HCT116 (cell line): ENCODE data around the gene EPPIN. TPM values are rescaled to one million over a fixed set of nuclear protein-coding genes. Genes with fewer than 3 reads are reported as not detected.

Source experiments
- ATAC-seq: fragments of 200-7000 bp; cut with Tn5 transposase; 2 replicates; pipeline ENCODE4 v1.9.1; 2020; ENCODE audit warnings: mild to moderate bottlenecking, moderate library complexity
- BruUV-seq: library from RNA; stranded (reverse); fragments of 400-500 nt; replicated peaks from 2 replicates; lab custom pipeline; 2021; lab: Mats Ljungman, UMichigan
- CTCF ChIA-PET: fragments of 300-600 bp; sonication (Branson Sonifier 250); formaldehyde crosslinking; loops from one replicate; lab custom pipeline; 2021; ENCODE audit warnings: antibody characterized with exemption; lab: Charles Lee
- POLR2A ChIA-PET: fragments of 300-600, 350-600 bp; sonication (Branson Sonifier 250); formaldehyde crosslinking; loops from one replicate; lab custom pipeline; 2021; ENCODE audit warnings: antibody characterized with exemption; lab: Charles Lee
- RAD21 ChIA-PET, 2 experiments: fragments of 300-600 bp; sonication (Branson Sonifier 250); formaldehyde crosslinking; loops; one replicate each; lab custom pipeline; 2023; ENCODE audit warnings: low total read pairs in 2 of 2; ENCODE audit not compliant: uncharacterized antibody in 2 of 2, unreplicated experiment in 2 of 2, low non-redundant PET in 1 of 2; lab: Charles Lee
- DNase-seq: peaks from one replicate; pipeline ENCODE4 v3.0.0-alpha.2; 2010; ENCODE audit warnings: low read depth, low spot score
- H2AFZ ChIP-seq: fragments of 200-600 bp; shearing (Covaris generic), sonication (generic); 2 replicates; pipeline ENCODE4 v1.6.1; 2017; ENCODE audit warnings: low read depth, mixed run types, mixed read lengths, antibody characterized with exemption, low read length; ENCODE audit not compliant: poor library complexity, severe bottlenecking
- H3K27ac ChIP-seq: 2 replicates; pipeline ENCODE4 v1.5.1; 2012; ENCODE audit warnings: low read depth, low read length
- H3K27me3 ChIP-seq: fragments of 200-600 bp; sonication (generic); 2 replicates; pipeline ENCODE4 v1.6.1; 2016; ENCODE audit warnings: mixed run types, low read length, mixed read lengths; ENCODE audit not compliant: insufficient read depth
- H3K36me3 ChIP-seq, 2 experiments: fragments of 200-500 bp in 1 of 2; fragments of 200-600 bp in 1 of 2; sonication (Bioruptor generic) in 1 of 2; sonication (generic) in 1 of 2; 2 replicates each; pipeline versions ENCODE4 v1.5.1 to v1.6.1; 2014 to 2016; ENCODE audit warnings: low read length in 2 of 2, inconsistent platforms in 1 of 2, mixed read lengths in 1 of 2, mixed run types in 1 of 2; ENCODE audit not compliant: insufficient read depth in 2 of 2, control insufficient read depth in 1 of 2
- H3K4me1 ChIP-seq, 2 experiments: fragments of 200-600 bp in 1 of 2; sonication (generic) in 1 of 2; 2 replicates each; pipeline versions ENCODE4 v1.5.1 to v1.6.1; 2012 to 2017; ENCODE audit warnings: low read length in 2 of 2, inconsistent platforms in 1 of 2, mild to moderate bottlenecking in 1 of 2, mixed read lengths in 1 of 2, mixed run types in 1 of 2, moderate library complexity in 1 of 2; ENCODE audit not compliant: insufficient read depth in 2 of 2, control insufficient read depth in 1 of 2
- H3K4me2 ChIP-seq: fragments of 200-600 bp; sonication (generic); 2 replicates; pipeline ENCODE4 v1.6.1; 2017; ENCODE audit warnings: mixed run types, low read length, mixed read lengths
- H3K4me3 ChIP-seq, 2 experiments: fragments of 200-600 bp in 1 of 2; sonication (generic) in 1 of 2; replicated peaks in 1 of 2; 2 replicates each; pipeline ENCODE4 v1.5.1; 2011 to 2016; ENCODE audit warnings: low read length in 2 of 2, control low read depth in 1 of 2, low read depth in 1 of 2, mild to moderate bottlenecking in 1 of 2, mixed read lengths in 1 of 2, mixed run types in 1 of 2
- H3K79me2 ChIP-seq: fragments of 200-600 bp; sonication (generic); 2 replicates; pipeline ENCODE4 v1.6.1; 2017; ENCODE audit warnings: mild to moderate bottlenecking, mixed run types, low read length, moderate library complexity, mixed read lengths; ENCODE audit not compliant: insufficient read depth
- H3K9ac ChIP-seq: fragments of 200-600 bp; sonication (generic); 2 replicates; pipeline ENCODE4 v1.6.1; 2016; ENCODE audit warnings: low read length, mixed read lengths
- H3K9me2 ChIP-seq: fragments of 200-600 bp; sonication (generic), shearing (Covaris generic); 2 replicates; pipeline ENCODE4 v1.6.1; 2017; ENCODE audit warnings: mixed run types, mild to moderate bottlenecking, moderate library complexity; ENCODE audit not compliant: insufficient read depth
- H3K9me3 ChIP-seq, 2 experiments: fragments of 200-500 bp in 1 of 2; fragments of 200-600 bp in 1 of 2; sonication (Bioruptor generic) in 1 of 2; sonication (generic) in 1 of 2; 2 replicates each; pipeline ENCODE4 v1.6.1; 2014 to 2017; ENCODE audit warnings: low read length in 2 of 2, mixed read lengths in 2 of 2, inconsistent platforms in 1 of 2, low read depth in 1 of 2, mild to moderate bottlenecking in 1 of 2, mixed run types in 1 of 2, moderate library complexity in 1 of 2; ENCODE audit not compliant: control insufficient read depth in 1 of 2, insufficient read depth in 1 of 2
- H4K20me1 ChIP-seq: fragments of 200-600 bp; sonication (generic), shearing (Covaris generic); 2 replicates; pipeline ENCODE4 v1.6.1; 2017; ENCODE audit warnings: mixed run types, mild to moderate bottlenecking, moderate library complexity; ENCODE audit not compliant: insufficient read depth
- CEBPB ChIP-seq: IDR thresholded peaks from 2 replicates; pipeline ENCODE4 v1.6.1; 2012; ENCODE audit warnings: low read depth
- EGR1 ChIP-seq: IDR thresholded peaks from 2 replicates; pipeline ENCODE4 v1.6.1; 2012; ENCODE audit warnings: low read depth
- ELF1 ChIP-seq: IDR thresholded peaks from 2 replicates; pipeline ENCODE4 v1.6.1; 2012; ENCODE audit warnings: low read depth, borderline replicate concordance
- EZH2 ChIP-seq: fragments of 200-600 bp; sonication (generic); IDR thresholded peaks from 2 replicates; pipeline ENCODE4 v1.6.1; 2017; ENCODE audit warnings: antibody characterized with exemption, mixed run types
- EZH2phosphoT487 ChIP-seq: fragments of 200-600 bp; IDR thresholded peaks from 2 replicates; pipeline ENCODE4 v1.6.1; 2018; ENCODE audit warnings: antibody characterized with exemption, borderline replicate concordance
- FOSL1 ChIP-seq: IDR thresholded peaks from 2 replicates; pipeline ENCODE4 v1.6.1; 2012; ENCODE audit warnings: low read depth
- JUND ChIP-seq: IDR thresholded peaks from 2 replicates; pipeline ENCODE4 v1.6.1; 2012
- POLR2A ChIP-seq: IDR thresholded peaks from 2 replicates; pipeline ENCODE4 v1.7.0; 2011; ENCODE audit warnings: borderline replicate concordance; ENCODE audit not compliant: insufficient read depth, insufficient read length; ENCODE audit errors: extremely low read depth
- POLR2AphosphoS5 ChIP-seq: IDR thresholded peaks from 2 replicates; pipeline ENCODE4 v1.6.1; 2011; ENCODE audit warnings: mild to moderate bottlenecking, low read depth, low read length, moderate library complexity
- RAD21 ChIP-seq: IDR thresholded peaks from 2 replicates; pipeline ENCODE4 v1.6.1; 2012; ENCODE audit warnings: low read depth, mild to moderate bottlenecking
- SIN3A ChIP-seq: IDR thresholded peaks from 2 replicates; pipeline ENCODE4 v1.6.1; 2012; ENCODE audit warnings: low read depth
- SP1 ChIP-seq: IDR thresholded peaks from 2 replicates; pipeline ENCODE4 v1.6.1; 2012; ENCODE audit warnings: low read depth
- SRF ChIP-seq: IDR thresholded peaks from 2 replicates; pipeline ENCODE4 v1.6.1; 2012; ENCODE audit warnings: low read depth
- YY1 ChIP-seq: IDR thresholded peaks from 2 replicates; pipeline ENCODE4 v1.6.1; 2011; ENCODE audit warnings: low read length, low read depth, moderate library complexity, mild to moderate bottlenecking; ENCODE audit not compliant: insufficient replicate concordance; ENCODE audit errors: extremely low read depth
- intact Hi-C: fragments of 100-400 bp; cut with micrococcal nuclease; formaldehyde crosslinking; loops from 2 replicates; pipeline ENCODE4 v1.10.0; 2022
- total RNA-seq: library from RNA; stranded (reverse); gene quantifications from one replicate; pipeline ENCODE4 v1.2.1, GENCODE V29; 2021; ENCODE audit not compliant: unreplicated experiment
- TF ChIP-seq, protein P1 (sequence below): IDR thresholded peaks from 2 replicates; pipeline ENCODE4 v1.6.1; 2012
- TF ChIP-seq, protein P2 (sequence below): IDR thresholded peaks from 2 replicates; pipeline ENCODE4 v1.6.1; 2011; ENCODE audit warnings: mild to moderate bottlenecking, low read length, moderate library complexity; ENCODE audit not compliant: insufficient replicate concordance; ENCODE audit errors: extremely low read depth
- TF ChIP-seq, protein P3 (sequence below): IDR thresholded peaks from 2 replicates; pipeline ENCODE4 v1.6.1; 2012
- TF ChIP-seq, protein P4 (sequence below): IDR thresholded peaks from 2 replicates; pipeline ENCODE4 v1.6.1; 2012; ENCODE audit warnings: low read depth

EPPIN gene
- total RNA-seq, 1 experiment from 2014 or later = not detected

DNA sequence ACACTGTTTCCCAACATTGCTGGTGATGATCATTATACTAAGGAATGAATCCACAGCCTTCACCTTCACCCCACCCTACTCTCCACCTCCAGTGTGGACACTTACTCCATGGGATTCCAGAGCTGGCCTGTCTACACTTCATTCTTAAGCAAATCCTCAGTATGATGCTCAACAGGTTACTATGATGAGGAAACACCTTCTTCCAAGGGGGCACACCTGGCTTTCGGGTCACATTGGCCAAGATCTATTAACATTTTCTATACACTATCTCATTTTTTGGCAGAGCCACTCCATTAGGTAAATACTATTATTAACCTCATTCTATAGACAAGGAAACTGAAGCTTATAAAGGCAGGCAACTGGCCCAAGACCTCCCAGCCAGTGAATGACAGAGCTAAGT is 8.0 kb upstream of the EPPIN start:
- ChIA-PET CTCF (no interaction called here), RAD21 (no interaction called here), POLR2A (no interaction called here)
- H3K9me3 ChIP-seq = no peaks in the 10 kb centered on the region
- peaks cover 7% of the 10 kb centered on the region for H3K27me3 ChIP-seq
- intact Hi-C loops = no loop called here
- no peaks in the 10 kb centered on the region for H3K79me2 ChIP-seq
- H3K27ac ChIP-seq = no peak overlapping the region
- H3K9ac ChIP-seq = no peak overlapping the region
- no peak for ATAC-seq
- H3K9me2 ChIP-seq = no peaks in the 10 kb centered on the region
- H3K4me1 ChIP-seq = no peaks in the 10 kb centered on the region
- H4K20me1 ChIP-seq = no peaks in the 10 kb centered on the region
- no peaks in the 10 kb centered on the region for H3K36me3 ChIP-seq
- no peak overlapping the region for H2AFZ ChIP-seq
- no peak overlapping the region for H3K4me3 ChIP-seq
- TF ChIP-seq, protein P1, sequence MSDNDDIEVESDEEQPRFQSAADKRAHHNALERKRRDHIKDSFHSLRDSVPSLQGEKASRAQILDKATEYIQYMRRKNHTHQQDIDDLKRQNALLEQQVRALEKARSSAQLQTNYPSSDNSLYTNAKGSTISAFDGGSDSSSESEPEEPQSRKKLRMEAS = no peak
- TF ChIP-seq, protein P2, sequence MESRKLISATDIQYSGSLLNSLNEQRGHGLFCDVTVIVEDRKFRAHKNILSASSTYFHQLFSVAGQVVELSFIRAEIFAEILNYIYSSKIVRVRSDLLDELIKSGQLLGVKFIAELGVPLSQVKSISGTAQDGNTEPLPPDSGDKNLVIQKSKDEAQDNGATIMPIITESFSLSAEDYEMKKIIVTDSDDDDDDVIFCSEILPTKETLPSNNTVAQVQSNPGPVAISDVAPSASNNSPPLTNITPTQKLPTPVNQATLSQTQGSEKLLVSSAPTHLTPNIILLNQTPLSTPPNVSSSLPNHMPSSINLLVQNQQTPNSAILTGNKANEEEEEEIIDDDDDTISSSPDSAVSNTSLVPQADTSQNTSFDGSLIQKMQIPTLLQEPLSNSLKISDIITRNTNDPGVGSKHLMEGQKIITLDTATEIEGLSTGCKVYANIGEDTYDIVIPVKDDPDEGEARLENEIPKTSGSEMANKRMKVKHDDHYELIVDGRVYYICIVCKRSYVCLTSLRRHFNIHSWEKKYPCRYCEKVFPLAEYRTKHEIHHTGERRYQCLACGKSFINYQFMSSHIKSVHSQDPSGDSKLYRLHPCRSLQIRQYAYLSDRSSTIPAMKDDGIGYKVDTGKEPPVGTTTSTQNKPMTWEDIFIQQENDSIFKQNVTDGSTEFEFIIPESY = no peak
- TF ChIP-seq SP1 (no peak), FOSL1 (no peak), EGR1 (no peak), ELF1 (no peak), CEBPB (no peak), EZH2phosphoT487 (no peak), POLR2AphosphoS5 (no peak), JUND (no peak), RAD21 (no peak), POLR2A (no peak), SIN3A (no peak), SRF (no peak), YY1 (no peak), EZH2 (no peak)
- TF ChIP-seq, protein P3, sequence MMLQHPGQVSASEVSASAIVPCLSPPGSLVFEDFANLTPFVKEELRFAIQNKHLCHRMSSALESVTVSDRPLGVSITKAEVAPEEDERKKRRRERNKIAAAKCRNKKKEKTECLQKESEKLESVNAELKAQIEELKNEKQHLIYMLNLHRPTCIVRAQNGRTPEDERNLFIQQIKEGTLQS = no peak
- TF ChIP-seq, protein P4, sequence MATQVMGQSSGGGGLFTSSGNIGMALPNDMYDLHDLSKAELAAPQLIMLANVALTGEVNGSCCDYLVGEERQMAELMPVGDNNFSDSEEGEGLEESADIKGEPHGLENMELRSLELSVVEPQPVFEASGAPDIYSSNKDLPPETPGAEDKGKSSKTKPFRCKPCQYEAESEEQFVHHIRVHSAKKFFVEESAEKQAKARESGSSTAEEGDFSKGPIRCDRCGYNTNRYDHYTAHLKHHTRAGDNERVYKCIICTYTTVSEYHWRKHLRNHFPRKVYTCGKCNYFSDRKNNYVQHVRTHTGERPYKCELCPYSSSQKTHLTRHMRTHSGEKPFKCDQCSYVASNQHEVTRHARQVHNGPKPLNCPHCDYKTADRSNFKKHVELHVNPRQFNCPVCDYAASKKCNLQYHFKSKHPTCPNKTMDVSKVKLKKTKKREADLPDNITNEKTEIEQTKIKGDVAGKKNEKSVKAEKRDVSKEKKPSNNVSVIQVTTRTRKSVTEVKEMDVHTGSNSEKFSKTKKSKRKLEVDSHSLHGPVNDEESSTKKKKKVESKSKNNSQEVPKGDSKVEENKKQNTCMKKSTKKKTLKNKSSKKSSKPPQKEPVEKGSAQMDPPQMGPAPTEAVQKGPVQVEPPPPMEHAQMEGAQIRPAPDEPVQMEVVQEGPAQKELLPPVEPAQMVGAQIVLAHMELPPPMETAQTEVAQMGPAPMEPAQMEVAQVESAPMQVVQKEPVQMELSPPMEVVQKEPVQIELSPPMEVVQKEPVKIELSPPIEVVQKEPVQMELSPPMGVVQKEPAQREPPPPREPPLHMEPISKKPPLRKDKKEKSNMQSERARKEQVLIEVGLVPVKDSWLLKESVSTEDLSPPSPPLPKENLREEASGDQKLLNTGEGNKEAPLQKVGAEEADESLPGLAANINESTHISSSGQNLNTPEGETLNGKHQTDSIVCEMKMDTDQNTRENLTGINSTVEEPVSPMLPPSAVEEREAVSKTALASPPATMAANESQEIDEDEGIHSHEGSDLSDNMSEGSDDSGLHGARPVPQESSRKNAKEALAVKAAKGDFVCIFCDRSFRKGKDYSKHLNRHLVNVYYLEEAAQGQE = no peak
- TF ChIP-seq, all 23 proteins: peak for 0
- H3K4me2 ChIP-seq = no peak overlapping the region
- BruUV-seq = no TSS peak
- no peak for DNase-seq
